ENCODE measurements around the gene SLC12A5.

Gene SLC12A5

DNA sequence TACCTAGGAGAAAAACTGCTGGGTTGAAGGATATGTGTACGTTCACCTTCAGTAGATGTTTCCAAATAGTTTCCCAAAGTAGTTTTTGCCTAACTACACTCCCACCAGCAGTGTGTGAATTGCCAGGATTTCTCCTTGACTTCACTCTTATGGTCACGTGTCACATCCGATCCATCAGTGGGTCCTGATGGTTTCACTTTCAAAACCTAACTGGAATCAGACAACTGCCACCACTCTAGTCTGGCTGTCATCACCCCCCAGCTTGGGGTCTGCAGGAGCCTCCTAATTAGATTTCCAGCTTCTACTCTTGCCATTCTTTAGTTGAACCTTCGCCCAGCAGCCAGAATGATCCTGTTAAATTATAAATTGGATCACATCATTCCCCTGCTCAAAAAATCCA lies 8.5 kb upstream of the SLC12A5 start:
- H3K36me3 ChIP-seq (ENCODE audit: control insufficient read depth in 2 of 2, insufficient read depth in 1 of 2, low read length in 2 of 2): no peaks in the 10 kb centered on the region
- no peak overlapping the region for H3K27ac ChIP-seq (ENCODE audit: extremely low read depth, low read depth, low read length)
- no peak overlapping the region for H3K4me3 ChIP-seq (ENCODE audit: low read depth, low read length)
- ChIA-PET CTCF (interaction anchor here (1.0 kb wide), 1 partner anchor 329 kb away, joined by 3 read pairs; no protein-coding TSS in a partner anchor), POLR2A (no interaction called here)
- H3K4me1 ChIP-seq (ENCODE audit: control insufficient read depth, insufficient read depth, low read length): no peaks in the 10 kb centered on the region
- no peaks in the 10 kb centered on the region for H3K9me3 ChIP-seq (ENCODE audit: control insufficient read depth, insufficient read depth, low read depth, low read length)
- TF ChIP-seq ZNF629 (tag by site-specific recombination; IDR thresholded peaks at IDR 0.05): no peak

GRCh38 chr20:46021361-46022359 lies 7.4 kb upstream of the SLC12A5 start:
- no peaks in the 10 kb centered on the region for H3K4me1 ChIP-seq (ENCODE audit: control insufficient read depth, insufficient read depth, low read length)
- no peaks in the 10 kb centered on the region for H3K9me3 ChIP-seq (ENCODE audit: control insufficient read depth, insufficient read depth, low read depth, low read length)
- no peak overlapping the region for H3K27ac ChIP-seq (ENCODE audit: extremely low read depth, low read depth, low read length)
- peak overlapping the region; percentile 68 for H3K4me3 ChIP-seq (ENCODE audit: low read depth, low read length)
- ChIA-PET POLR2A (interaction anchor here (0.7 to 1.0 kb wide), 2 partner anchors 10 to 554 kb away, joined by 3 read pairs; no protein-coding TSS in a partner anchor), CTCF (interaction anchor here (0.6 to 6.1 kb wide), 23 partner anchors 8 to 1654 kb away, joined by 3 to 43 read pairs (median 4); no protein-coding TSS in a partner anchor)
- H3K36me3 ChIP-seq (ENCODE audit: control insufficient read depth in 2 of 2, insufficient read depth in 1 of 2, low read length in 2 of 2): no peaks in the 10 kb centered on the region
- no peak for TF ChIP-seq ZNF624 (tag by site-specific recombination; IDR thresholded peaks at IDR 0.05)
- 0 out of 2 replicates have a peak, but pooled peaks have one; percentile 49 for TF ChIP-seq ZEB2 (tag by site-specific recombination; IDR thresholded peaks at IDR 0.05)
- no peak for TF ChIP-seq TCF7L2 (IDR thresholded peaks at IDR 0.05; ENCODE audit: borderline replicate concordance, low read depth, low read length)
- TF ChIP-seq ZNF211 (tag by site-specific recombination; IDR thresholded peaks at IDR 0.05; ENCODE audit: low read depth): no peak
- TF ChIP-seq ZNF24 (tag by site-specific recombination; IDR thresholded peaks at IDR 0.05): peak; percentile 98
- no peak for TF ChIP-seq ZFP69B (tag by site-specific recombination; IDR thresholded peaks at IDR 0.05)
- no peak for TF ChIP-seq OSR2 (tag by site-specific recombination; IDR thresholded peaks at IDR 0.05)
- no peak for TF ChIP-seq ZNF175 (tag by site-specific recombination; IDR thresholded peaks at IDR 0.05)
- no peak for TF ChIP-seq ZBTB21 (tag by site-specific recombination; IDR thresholded peaks at IDR 0.05)
- no peak for TF ChIP-seq ZNF138 (tag by site-specific recombination; IDR thresholded peaks at IDR 0.05; ENCODE audit: borderline replicate concordance)
- no peak for TF ChIP-seq ZNF2 (tag by site-specific recombination; IDR thresholded peaks at IDR 0.05)
- TF ChIP-seq ZNF596 (tag by site-specific recombination; IDR thresholded peaks at IDR 0.05): no peak
- TF ChIP-seq ZNF473 (tag by site-specific recombination; IDR thresholded peaks at IDR 0.05): no peak
- TF ChIP-seq SCRT1 (tag by site-specific recombination; IDR thresholded peaks at IDR 0.05; ENCODE audit: borderline replicate concordance): no peak
- TF ChIP-seq SP3 (tag by site-specific recombination; IDR thresholded peaks at IDR 0.05): peak; percentile 98
- TF ChIP-seq MZF1 (tag by site-specific recombination; IDR thresholded peaks at IDR 0.05; ENCODE audit: borderline replicate concordance): no peak
- TF ChIP-seq ZNF394 (tag by site-specific recombination; IDR thresholded peaks at IDR 0.05; ENCODE audit: borderline replicate concordance): no peak
- no peak for TF ChIP-seq YY2 (tag by site-specific recombination; IDR thresholded peaks at IDR 0.05)
- no peak for TF ChIP-seq PRDM4 (tag by site-specific recombination; IDR thresholded peaks at IDR 0.05)
- TF ChIP-seq GFI1B (tag by site-specific recombination; IDR thresholded peaks at IDR 0.05): no peak
- 0 out of 2 replicates have a peak, but pooled peaks have one; percentile 2 for TF ChIP-seq CTCF (tag by site-specific recombination; IDR thresholded peaks at IDR 0.05)
- no peak for TF ChIP-seq IKZF3 (tag by site-specific recombination; IDR thresholded peaks at IDR 0.05)
- no peak for TF ChIP-seq ZFP3 (tag by site-specific recombination; IDR thresholded peaks at IDR 0.05; ENCODE audit: low read depth)
- no peak for TF ChIP-seq ZNF560 (tag by site-specific recombination; IDR thresholded peaks at IDR 0.05; ENCODE audit: borderline replicate concordance)
- TF ChIP-seq ZBTB8A (tag by site-specific recombination; IDR thresholded peaks at IDR 0.05): no peak
- TF ChIP-seq KLF7 (tag by site-specific recombination; IDR thresholded peaks at IDR 0.05; ENCODE audit: borderline replicate concordance): 0 out of 2 replicates have a peak, but pooled peaks have one; percentile 17
